BLaER1 (cell line): Measurements from ENCODE around the gene TAF10.
A peak's percentile ranks its signal among the peaks of the same experiment; 100 is the strongest.

ENCODE experiments used
- H3K27ac ChIP-seq: shearing (Covaris generic); formaldehyde crosslinking; 2 replicates; pipeline ENCODE4 v1.8.1; 2022
- H3K27me3 ChIP-seq: shearing (Covaris generic); formaldehyde crosslinking; 2 replicates; pipeline ENCODE4 v1.8.1; 2022
- H3K36me3 ChIP-seq: shearing (Covaris generic); formaldehyde crosslinking; 2 replicates; pipeline ENCODE4 v1.8.1; 2022
- H3K4me1 ChIP-seq: shearing (Covaris generic); formaldehyde crosslinking; 2 replicates; pipeline ENCODE4 v1.8.1; 2022
- H3K4me2 ChIP-seq: shearing (Covaris generic); formaldehyde crosslinking; 2 replicates; pipeline ENCODE4 v1.8.1; 2022
- H3K4me3 ChIP-seq: shearing (Covaris generic); formaldehyde crosslinking; 2 replicates; pipeline ENCODE4 v1.8.1; 2022
- H3K9ac ChIP-seq: shearing (Covaris generic); formaldehyde crosslinking; 2 replicates; pipeline ENCODE4 v1.8.1; 2022
- H3K9me3 ChIP-seq: shearing (Covaris generic); formaldehyde crosslinking; 2 replicates; pipeline ENCODE4 v1.8.1; 2022
- H4K20me1 ChIP-seq: shearing (Covaris generic); formaldehyde crosslinking; 2 replicates; pipeline ENCODE4 v1.8.1; 2022
- Cebpa-rat ChIP-seq: shearing (Covaris generic); IDR thresholded peaks from 2 replicates; pipeline ENCODE4 v1.8.1; 2022

The TAF10 gene

DNA sequence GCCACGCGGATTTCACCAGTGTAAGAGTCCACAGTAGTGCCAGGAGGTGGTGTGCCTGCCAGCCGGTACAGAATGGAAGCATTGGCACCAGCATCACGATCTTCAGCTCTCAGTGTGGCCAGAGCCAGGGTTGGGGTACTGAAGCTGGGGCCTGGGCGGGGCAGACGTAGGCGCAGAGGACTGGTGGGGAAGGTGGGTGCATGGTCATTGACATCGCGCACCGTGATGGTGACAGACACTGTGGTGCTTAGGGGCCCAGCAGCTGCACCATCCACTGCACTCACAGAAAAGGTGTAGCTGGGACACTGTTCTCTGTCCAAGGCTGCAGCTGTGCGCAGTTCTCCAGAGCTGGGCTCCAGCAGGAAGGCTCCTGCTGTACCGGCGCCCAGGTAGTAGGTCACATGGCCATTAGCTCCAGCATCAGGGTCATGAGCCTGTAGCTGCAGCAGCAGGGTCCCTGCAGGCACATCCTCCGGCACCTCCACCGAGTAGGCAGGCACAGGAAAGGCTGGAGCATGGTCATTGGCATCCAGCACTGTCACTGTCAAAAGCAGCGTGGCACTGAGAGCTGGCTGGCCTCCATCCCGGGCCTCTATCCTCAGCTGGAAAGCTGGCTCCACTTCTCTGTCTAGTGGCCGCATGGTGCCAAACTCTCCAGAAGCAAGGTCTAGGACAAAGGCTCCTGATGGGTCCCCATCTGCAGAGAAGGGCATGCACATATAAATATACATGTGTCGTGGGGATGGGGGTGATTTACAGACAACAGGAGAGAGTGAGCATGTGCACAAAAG lies 15.2 kb upstream of the TAF10 start:
- no peaks in the 10 kb centered on the region for H3K9me3 ChIP-seq
- H3K4me2 ChIP-seq = no peak overlapping the region
- no peak for TF ChIP-seq Cebpa-rat

GRCh38 chr11:6625832-6626420 lies 13.9 kb upstream of the TAF10 start:
- Histone ChIP-seq H3K36me3 (peaks cover 84% of the 10 kb centered on the region), H4K20me1 (no peaks in the 10 kb centered on the region), H3K27ac (no peak overlapping the region), H3K9ac (no peak overlapping the region), H3K4me3 (no peak overlapping the region), H3K4me2 (no peak overlapping the region), H3K27me3 (no peaks in the 10 kb centered on the region), H3K9me3 (no peaks in the 10 kb centered on the region), H3K4me1 (peaks cover 16% of the 10 kb centered on the region)
- no peak for TF ChIP-seq Cebpa-rat

More for the DNA sequence above, 15.2 kb upstream of the TAF10 start:
- Histone ChIP-seq H3K36me3 (peaks cover 97% of the 10 kb centered on the region), H3K27me3 (no peaks in the 10 kb centered on the region), H3K4me3 (no peak overlapping the region), H3K9ac (no peak overlapping the region), H3K27ac (no peak overlapping the region), H4K20me1 (no peaks in the 10 kb centered on the region), H3K4me1 (peaks cover 8% of the 10 kb centered on the region)

DNA sequence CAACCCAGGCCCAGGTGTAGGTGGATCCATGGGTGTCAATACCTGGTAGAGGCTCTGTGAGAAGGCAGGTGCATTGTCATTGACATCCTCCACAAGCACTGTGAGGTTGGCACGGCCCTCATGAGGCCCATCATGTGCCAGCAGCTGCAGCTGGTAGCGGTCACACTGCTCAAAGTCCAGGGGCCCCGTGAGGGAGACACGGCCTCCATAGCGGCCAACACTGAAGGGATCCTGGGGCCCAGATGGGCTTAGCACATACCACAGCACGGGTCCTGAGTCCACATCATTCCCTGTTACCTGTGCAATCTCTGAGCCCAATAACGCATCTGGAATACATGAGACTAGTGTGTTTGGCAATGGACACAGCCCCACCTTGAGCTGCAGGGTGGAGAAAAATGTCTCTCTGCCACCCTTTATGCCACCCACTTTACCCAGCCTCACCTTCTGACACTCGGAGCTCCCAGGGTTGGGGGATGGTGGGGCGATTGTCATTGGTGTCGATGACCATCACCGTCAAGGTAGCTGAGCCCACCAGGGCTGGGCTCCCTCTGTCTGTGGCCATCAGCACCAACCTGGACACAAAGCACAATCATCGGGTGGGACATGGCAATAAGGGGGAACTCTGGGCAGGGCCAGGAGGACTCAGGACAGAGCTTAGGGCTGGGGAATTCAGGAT lies 13.3 kb upstream of the TAF10 start:
- H3K27me3 ChIP-seq = no peaks in the 10 kb centered on the region
- no peak for TF ChIP-seq Cebpa-rat
- H3K4me3 ChIP-seq = no peak overlapping the region
- H3K9me3 ChIP-seq = no peaks in the 10 kb centered on the region
- no peak overlapping the region for H3K9ac ChIP-seq
- H3K4me1 ChIP-seq = peaks cover 16% of the 10 kb centered on the region
- no peaks in the 10 kb centered on the region for H4K20me1 ChIP-seq
- H3K27ac ChIP-seq = no peak overlapping the region
- no peak overlapping the region for H3K4me2 ChIP-seq
- H3K36me3 ChIP-seq = peaks cover 78% of the 10 kb centered on the region

GRCh38 chr11:6623391-6624363 lies 11.7 kb upstream of the TAF10 start:
- Histone ChIP-seq H4K20me1 (no peaks in the 10 kb centered on the region), H3K4me3 (no peak overlapping the region), H3K27me3 (no peaks in the 10 kb centered on the region), H3K27ac (no peak overlapping the region), H3K9me3 (no peaks in the 10 kb centered on the region), H3K4me1 (peaks cover 26% of the 10 kb centered on the region), H3K4me2 (no peak overlapping the region), H3K9ac (no peak overlapping the region), H3K36me3 (peaks cover 62% of the 10 kb centered on the region)
- TF ChIP-seq Cebpa-rat = no peak

DNA sequence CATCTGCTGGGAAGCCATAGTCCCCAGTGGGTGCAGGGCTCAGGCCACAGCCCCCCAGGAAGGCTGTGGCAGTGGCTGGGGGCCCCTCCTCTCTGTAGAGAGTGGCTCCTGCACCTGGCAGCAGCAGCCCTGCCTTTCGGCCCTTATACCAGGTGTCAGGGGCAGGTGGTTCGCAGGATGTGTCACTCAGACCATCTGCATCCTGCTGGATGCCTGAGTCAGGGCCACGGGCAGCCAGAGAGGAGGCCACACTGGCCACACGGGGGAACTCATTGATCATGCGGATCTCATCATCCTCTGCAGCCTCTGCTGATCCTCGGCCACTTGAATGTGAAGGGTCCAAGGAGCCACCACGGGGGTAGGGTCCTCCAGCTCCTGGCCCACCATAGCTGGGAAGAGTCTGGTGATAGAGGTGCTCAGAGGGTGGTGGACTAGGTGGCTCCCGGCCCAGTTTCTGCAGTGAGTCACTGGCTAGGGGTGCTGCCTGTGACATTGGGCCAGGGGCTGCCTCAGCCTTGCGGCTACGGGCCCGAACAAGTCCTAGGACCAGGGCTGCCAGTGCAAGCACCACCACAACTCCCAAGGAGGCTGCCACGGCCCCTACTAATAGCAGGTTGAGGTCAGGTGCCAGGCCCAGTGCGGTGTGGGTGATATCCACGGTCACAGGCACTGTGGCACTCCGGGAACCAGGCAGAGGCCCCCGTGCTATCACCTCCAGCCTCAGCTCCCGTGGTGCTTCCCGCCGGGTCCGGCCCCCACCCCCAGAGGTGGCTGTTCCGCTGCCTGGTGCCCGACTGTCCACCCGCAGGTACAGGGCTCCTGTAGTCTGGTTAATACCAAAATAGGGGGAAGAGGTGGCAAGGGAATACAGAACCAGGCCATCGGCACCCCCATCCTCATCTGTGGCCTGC lies 10.5 kb upstream of the TAF10 start:
- peaks cover 52% of the 10 kb centered on the region for H3K36me3 ChIP-seq
- H3K9ac ChIP-seq = no peak overlapping the region
- H4K20me1 ChIP-seq = no peaks in the 10 kb centered on the region
- no peaks in the 10 kb centered on the region for H3K9me3 ChIP-seq
- H3K27me3 ChIP-seq = no peaks in the 10 kb centered on the region
- H3K4me2 ChIP-seq = peak overlapping the region; percentile 28
- no peak overlapping the region for H3K4me3 ChIP-seq
- no peak for TF ChIP-seq Cebpa-rat
- H3K27ac ChIP-seq = peak overlapping the region; percentile 20; the same call in 1 of the 2 replicates
- peaks cover 37% of the 10 kb centered on the region for H3K4me1 ChIP-seq

GRCh38 chr11:6621711-6622211 lies 9.7 kb upstream of the TAF10 start:
- Histone ChIP-seq H4K20me1 (no peaks in the 10 kb centered on the region), H3K36me3 (peaks cover 49% of the 10 kb centered on the region), H3K9ac (no peak overlapping the region), H3K27ac (no peak overlapping the region), H3K4me2 (peak overlapping the region; percentile 28), H3K4me3 (no peak overlapping the region), H3K4me1 (peaks cover 40% of the 10 kb centered on the region), H3K27me3 (no peaks in the 10 kb centered on the region), H3K9me3 (no peaks in the 10 kb centered on the region)
- no peak for TF ChIP-seq Cebpa-rat

- H4K20me1 ChIP-seq = no peaks in the 10 kb centered on the region
- no peak overlapping the region for H3K9ac ChIP-seq
- peaks cover 40% of the 10 kb centered on the region for H3K4me1 ChIP-seq
- peaks cover 49% of the 10 kb centered on the region for H3K36me3 ChIP-seq
- H3K4me3 ChIP-seq = no peak overlapping the region
- TF ChIP-seq Cebpa-rat = no peak
- H3K27me3 ChIP-seq = no peaks in the 10 kb centered on the region
- H3K4me2 ChIP-seq = no peak overlapping the region
- H3K27ac ChIP-seq = no peak overlapping the region
- H3K9me3 ChIP-seq = no peaks in the 10 kb centered on the region
Observed at GRCh38 chr11:6620636-6621035, 8.6 kb upstream of the TAF10 start.

GRCh38 chr11:6619004-6619745 lies 7.2 kb upstream of the TAF10 start, which contains the start of gene TPP1:
Gene TPP1 (minus strand): TSS chr11:6619422. CDS start chr11:6619400, 22 bp downstream.
- Histone ChIP-seq H3K9me3 (no peaks in the 10 kb centered on the region), H3K4me3 (peak within 1 kb of the TSS; percentile 81), H3K4me2 (peak within 1 kb of the TSS; percentile 98), H3K9ac (peak within 1 kb of the TSS; percentile 90), H3K4me1 (peaks cover 40% of the 10 kb centered on the region), H3K36me3 (peaks cover 49% of the 10 kb centered on the region), H3K27me3 (no peaks in the 10 kb centered on the region), H3K27ac (peak within 1 kb of the TSS; percentile 84), H4K20me1 (no peaks in the 10 kb centered on the region)
- TF ChIP-seq Cebpa-rat = no peak
